H1 (cell line): ENCODE results near the gene SLC41A2. TPM values are rescaled to one million over a fixed set of nuclear protein-coding genes. Genes with fewer than 3 reads are reported as not detected.

Source experiments
- RXRA ChIP-seq: IDR thresholded peaks from 2 replicates; pipeline ENCODE4 v1.6.1; 2011; ENCODE audit warnings: low read depth, mild to moderate bottlenecking, low read length, moderate library complexity; ENCODE audit not compliant: insufficient read depth
- SAP30 ChIP-seq: fragments of 300-600 bp; sonication (generic); IDR thresholded peaks from 2 replicates; pipeline ENCODE4 v1.7.1; 2012; ENCODE audit warnings: low read length, moderate library complexity, mild to moderate bottlenecking, inconsistent platforms; ENCODE audit not compliant: insufficient read depth, insufficient replicate concordance
- polyA plus RNA-seq, 7 experiments: library from polyadenylated mRNA; depleted of rRNA in 3 of 7; stranded (reverse) in 5 of 7; unstranded in 2 of 7; fragments of >200 nt in 5 of 7; fragments of 200-250 nt in 2 of 7; gene quantifications; 1 replicate in 5 of 7; 2 replicates in 1 of 7; 4 replicates in 1 of 7; pipeline versions ENCODE4 v1.2.1 to v1.2.3, GENCODE V29; 2011 to 2013; ENCODE audit warnings: missing spikeins in 2 of 7, mixed read lengths in 2 of 7
- total RNA-seq: library from RNA; stranded (reverse); fragmentation: NEBNext Ultra II Directional; extraction: Animal tissue kit (Norgen Biotek cat#: 25700); gene quantifications from 2 replicates; pipeline ENCODE4 v1.2.1, GENCODE V29; 2021
- TF ChIP-seq, protein P1 (sequence below): IDR thresholded peaks from 2 replicates; pipeline ENCODE4 v1.6.1; 2012; ENCODE audit warnings: inconsistent platforms

The SLC41A2 gene
- total and polyA plus RNA-seq, 2 of the 8 experiments (the other 6 are each of a cell fraction or from before 2014, with no cell fraction given) = 0.79 to 3.0 TPM

DNA sequence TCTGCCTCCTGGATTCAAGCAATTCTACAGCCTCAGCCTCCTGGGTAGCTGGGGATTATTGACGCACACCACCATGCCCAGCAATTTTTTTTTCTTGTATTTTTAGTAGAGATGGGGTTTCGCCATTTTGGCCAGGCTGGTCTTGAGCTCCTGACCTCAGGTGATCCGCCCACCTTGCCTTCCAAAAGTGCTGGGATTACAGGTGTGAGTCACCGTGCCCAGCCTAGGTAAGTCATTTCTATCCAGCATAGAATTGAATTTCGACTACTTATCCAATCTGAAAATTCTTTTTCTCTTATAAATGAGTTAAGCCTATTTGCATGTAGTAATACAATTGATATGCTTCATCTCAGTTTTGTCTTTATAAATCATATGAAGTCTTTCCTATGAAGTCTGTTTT is 15.2 kb upstream of the SLC41A2 start (continued):
- no peak for TF ChIP-seq RXRA
- TF ChIP-seq, protein P1, sequence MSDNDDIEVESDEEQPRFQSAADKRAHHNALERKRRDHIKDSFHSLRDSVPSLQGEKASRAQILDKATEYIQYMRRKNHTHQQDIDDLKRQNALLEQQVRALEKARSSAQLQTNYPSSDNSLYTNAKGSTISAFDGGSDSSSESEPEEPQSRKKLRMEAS = no peak
- no peak for TF ChIP-seq SAP30
